ENCODE results near the gene KRTAP6-1. TPM values are rescaled to one million over a fixed set of nuclear protein-coding genes. Genes with fewer than 3 reads are reported as not detected.

Gene KRTAP6-1
- not detected for total RNA-seq

- no peak within 1 kb of the TSS for H3K4me3 Mint-ChIP-seq
- H3K4me1 Mint-ChIP-seq: no peaks in the 10 kb centered on the region
- H3K9me3 Mint-ChIP-seq: peaks cover 7% of the 10 kb centered on the region
- peak; percentile 35 for ATAC-seq (replicated peaks)
- H3K36me3 Mint-ChIP-seq (ENCODE audit: low read depth): no peaks in the 10 kb centered on the region
- no peak within 1 kb of the TSS for H3K27ac Mint-ChIP-seq
- H3K27me3 Mint-ChIP-seq: no peaks in the 10 kb centered on the region
Measured at GRCh38 chr21:30613836-30614235, at the start of gene KRTAP6-1. TSS of gene KRTAP6-1 (minus strand) at chr21:30613930. CDS start at chr21:30613904, 26 bp downstream.

DNA sequence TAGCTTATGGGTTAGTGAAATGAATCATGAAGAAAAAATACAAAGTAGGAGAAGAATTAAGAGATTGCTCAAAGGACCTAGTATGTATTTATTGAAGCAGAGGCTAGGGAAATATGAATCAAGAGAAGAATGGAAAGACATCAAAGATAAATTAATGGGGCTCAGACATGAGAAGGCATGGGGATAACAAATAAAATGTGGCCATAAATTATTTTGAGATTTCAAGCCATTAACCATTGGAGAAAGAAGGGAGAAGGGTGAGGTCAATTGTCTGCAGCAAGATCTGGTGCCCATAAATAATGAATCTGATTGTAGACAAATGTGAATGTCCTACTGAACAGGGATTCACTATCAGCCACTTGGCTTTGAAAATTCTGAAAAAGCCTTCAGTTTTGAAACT, 39.2 kb upstream of the KRTAP6-1 start:
- ATAC-seq (replicated peaks): no peak
- H3K27me3 Mint-ChIP-seq: peaks cover 6% of the 10 kb centered on the region
- no peaks in the 10 kb centered on the region for H3K4me1 Mint-ChIP-seq
- no peaks in the 10 kb centered on the region for H3K36me3 Mint-ChIP-seq (ENCODE audit: low read depth)
- H3K4me3 Mint-ChIP-seq: no peak overlapping the region
- no peaks in the 10 kb centered on the region for H3K9me3 Mint-ChIP-seq
- no peak overlapping the region for H3K27ac Mint-ChIP-seq

GRCh38 chr21:30646904-30647414, 33.2 kb upstream of the KRTAP6-1 start:
- no peak for ATAC-seq (replicated peaks)
- peaks cover 4% of the 10 kb centered on the region for H3K9me3 Mint-ChIP-seq
- H3K27me3 Mint-ChIP-seq: peaks cover 13% of the 10 kb centered on the region
- no peak overlapping the region for H3K4me3 Mint-ChIP-seq
- H3K4me1 Mint-ChIP-seq: no peaks in the 10 kb centered on the region
- no peak overlapping the region for H3K27ac Mint-ChIP-seq
- no peaks in the 10 kb centered on the region for H3K36me3 Mint-ChIP-seq (ENCODE audit: low read depth)

GRCh38 chr21:30642564-30642963, 28.8 kb upstream of the KRTAP6-1 start, which contains the start of gene KRTAP20-3:
TSS of gene KRTAP20-3 (plus strand) at chr21:30642864.
- Mint-ChIP-seq H3K27me3 (peaks cover 7% of the 10 kb centered on the region), H3K27ac (no peak within 1 kb of the TSS), H3K4me3 (no peak within 1 kb of the TSS), H3K9me3 (peaks cover 4% of the 10 kb centered on the region), H3K36me3 (ENCODE audit: low read depth) (no peaks in the 10 kb centered on the region), H3K4me1 (no peaks in the 10 kb centered on the region)
- ATAC-seq (replicated peaks): no peak

DNA sequence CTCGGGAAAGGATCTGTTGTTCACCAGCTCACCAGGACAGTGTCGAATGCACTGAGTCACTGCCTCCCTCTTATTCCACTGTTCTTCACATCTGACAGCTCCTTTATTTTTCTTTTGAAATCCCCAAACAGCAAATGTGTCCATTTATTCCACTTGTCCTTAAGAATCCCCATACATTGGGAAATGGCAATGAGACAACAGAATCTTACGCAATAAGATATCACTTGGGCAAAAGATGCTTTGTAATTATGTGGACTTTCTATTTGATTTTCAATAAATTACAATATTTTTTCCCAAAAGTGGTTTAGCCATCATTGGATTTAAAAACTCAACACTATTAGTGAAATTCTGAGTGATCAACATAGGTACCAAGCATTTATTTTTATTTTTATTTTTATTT, 25.0 kb upstream of the KRTAP6-1 start:
- no peak overlapping the region for H3K27ac Mint-ChIP-seq
- H3K4me3 Mint-ChIP-seq: no peak overlapping the region
- no peaks in the 10 kb centered on the region for H3K9me3 Mint-ChIP-seq
- no peaks in the 10 kb centered on the region for H3K27me3 Mint-ChIP-seq
- H3K4me1 Mint-ChIP-seq: no peaks in the 10 kb centered on the region
- ATAC-seq (replicated peaks): no peak
- no peaks in the 10 kb centered on the region for H3K36me3 Mint-ChIP-seq (ENCODE audit: low read depth)

DNA sequence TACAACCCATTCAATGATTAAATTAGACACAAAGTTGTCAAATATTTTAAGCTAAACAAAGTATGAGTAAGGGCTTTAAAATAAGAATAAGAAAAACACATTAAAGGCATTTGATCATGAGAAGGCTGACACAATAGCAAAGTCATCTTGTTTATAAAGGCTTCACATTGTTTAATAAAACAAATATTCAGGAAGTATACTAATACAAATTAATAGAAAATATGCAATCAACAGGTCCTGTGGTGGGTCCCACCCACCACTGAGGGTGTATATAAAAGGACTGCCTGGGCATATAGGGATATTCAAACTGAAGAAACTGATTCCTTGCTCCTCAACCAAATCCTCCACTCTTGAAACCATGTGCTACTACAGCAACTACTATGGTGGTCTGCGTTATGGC, 21.2 kb upstream of the KRTAP6-1 start, which contains the start of gene KRTAP20-2:
KRTAP20-2 (plus strand) TSS at position 301 of the 400 bp plus-strand sequence; CDS start at position 359, 58 bp downstream.
- Mint-ChIP-seq H3K27ac (no peak within 1 kb of the TSS), H3K4me3 (no peak within 1 kb of the TSS), H3K9me3 (peaks cover 6% of the 10 kb centered on the region), H3K27me3 (no peaks in the 10 kb centered on the region), H3K36me3 (ENCODE audit: low read depth) (no peaks in the 10 kb centered on the region), H3K4me1 (no peaks in the 10 kb centered on the region)
- ATAC-seq (replicated peaks): no peak

GRCh38 chr21:30629200-30629599, 15.5 kb upstream of the KRTAP6-1 start:
- H3K27me3 Mint-ChIP-seq: no peaks in the 10 kb centered on the region
- no peaks in the 10 kb centered on the region for H3K4me1 Mint-ChIP-seq
- H3K4me3 Mint-ChIP-seq: no peak overlapping the region
- H3K27ac Mint-ChIP-seq: no peak overlapping the region
- no peak for ATAC-seq (replicated peaks)
- no peaks in the 10 kb centered on the region for H3K36me3 Mint-ChIP-seq (ENCODE audit: low read depth)
- H3K9me3 Mint-ChIP-seq: peaks cover 6% of the 10 kb centered on the region

DNA sequence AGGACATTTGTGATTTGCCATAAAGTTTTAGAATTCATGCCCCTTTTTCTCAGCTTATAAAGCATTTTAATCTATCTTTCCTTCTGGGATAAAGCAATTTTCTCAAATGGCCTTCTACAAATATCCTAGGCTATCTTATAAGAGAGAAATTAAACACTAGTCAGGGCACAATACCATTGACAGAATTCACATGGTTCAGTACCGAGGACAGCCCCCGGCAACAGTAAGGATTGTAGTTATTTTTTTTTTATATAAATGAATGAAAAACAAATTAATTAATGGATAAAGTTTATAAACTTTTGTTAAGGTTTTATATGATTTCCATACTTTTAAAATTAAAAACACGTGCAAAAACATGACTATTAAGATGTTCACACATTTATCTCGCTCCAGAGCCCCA, 14.4 kb upstream of the KRTAP6-1 start:
- Mint-ChIP-seq H3K9me3 (peaks cover 6% of the 10 kb centered on the region), H3K27me3 (no peaks in the 10 kb centered on the region), H3K4me3 (no peak overlapping the region), H3K27ac (no peak overlapping the region), H3K4me1 (no peaks in the 10 kb centered on the region), H3K36me3 (ENCODE audit: low read depth) (no peaks in the 10 kb centered on the region)
- no peak for ATAC-seq (replicated peaks)

DNA sequence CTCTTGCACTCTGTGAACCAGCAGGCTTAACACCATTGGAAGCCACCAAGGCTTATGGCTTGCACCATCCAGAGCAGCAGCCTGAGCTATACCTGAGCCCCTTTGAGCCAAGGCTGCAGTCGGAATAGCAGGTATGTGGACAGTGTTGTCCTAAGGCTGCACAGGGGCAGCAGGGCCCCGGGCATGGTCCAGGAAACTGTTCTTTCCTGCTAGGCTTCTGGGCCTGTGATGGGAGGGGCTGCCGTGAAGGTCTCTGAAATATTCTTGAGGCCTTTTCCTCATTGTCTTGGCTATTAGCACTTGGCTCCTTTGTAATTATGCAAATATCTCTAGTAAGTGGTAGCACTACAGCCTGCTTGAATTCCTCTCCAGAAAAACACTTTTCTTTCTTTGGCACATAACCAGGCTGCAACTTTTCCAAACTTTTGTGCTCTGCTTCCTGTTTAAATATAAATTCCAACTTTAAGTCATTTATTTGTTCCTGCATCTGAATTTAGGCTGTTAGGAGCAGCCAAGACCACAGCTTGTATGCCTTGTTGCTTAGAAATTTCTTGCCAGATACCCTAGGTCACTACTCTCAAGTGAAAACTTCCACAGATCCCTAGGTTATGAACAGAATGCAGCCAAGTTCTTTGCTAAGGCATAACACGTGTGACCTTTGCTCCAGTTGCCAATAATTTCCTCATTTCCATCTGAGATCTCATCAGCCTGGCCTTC, 11.9 kb upstream of the KRTAP6-1 start:
- Mint-ChIP-seq H3K27me3 (no peaks in the 10 kb centered on the region), H3K27ac (no peak overlapping the region), H3K4me1 (no peaks in the 10 kb centered on the region), H3K36me3 (ENCODE audit: low read depth) (no peaks in the 10 kb centered on the region), H3K9me3 (no peaks in the 10 kb centered on the region), H3K4me3 (no peak overlapping the region)
- no peak for ATAC-seq (replicated peaks)

GRCh38 chr21:30623362-30623761, 9.6 kb upstream of the KRTAP6-1 start:
- Mint-ChIP-seq H3K4me1 (no peaks in the 10 kb centered on the region), H3K27ac (no peak overlapping the region), H3K4me3 (no peak overlapping the region), H3K27me3 (no peaks in the 10 kb centered on the region), H3K9me3 (no peaks in the 10 kb centered on the region), H3K36me3 (ENCODE audit: low read depth) (no peaks in the 10 kb centered on the region)
- ATAC-seq (replicated peaks): no peak

DNA sequence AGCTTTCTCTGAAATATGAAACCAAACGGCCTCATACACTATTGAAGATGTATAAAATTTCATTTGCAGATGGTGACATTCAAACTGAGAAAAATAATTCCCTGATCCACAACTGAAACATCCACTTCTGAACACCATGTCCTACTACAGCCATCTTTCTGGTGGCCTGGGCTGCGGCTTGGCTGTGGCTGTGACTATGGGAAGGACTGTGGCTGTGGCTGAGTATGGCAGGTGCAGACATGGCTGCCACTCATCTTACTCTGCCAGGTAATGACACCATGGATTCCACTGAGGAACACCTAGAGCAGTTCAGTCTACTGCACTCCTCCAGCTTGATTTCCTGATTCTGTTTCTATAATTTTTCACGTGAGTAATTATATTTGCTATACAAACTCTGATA, 6.8 kb upstream of the KRTAP6-1 start, which contains the start of gene KRTAP20-4:
KRTAP20-4 (plus strand) TSS at position 106 of the 400 bp plus-strand sequence.
- Mint-ChIP-seq H3K27ac (no peak within 1 kb of the TSS), H3K27me3 (no peaks in the 10 kb centered on the region), H3K36me3 (ENCODE audit: low read depth) (no peaks in the 10 kb centered on the region), H3K4me3 (no peak within 1 kb of the TSS), H3K4me1 (no peaks in the 10 kb centered on the region), H3K9me3 (peaks cover 3% of the 10 kb centered on the region)
- no peak for ATAC-seq (replicated peaks)

DNA sequence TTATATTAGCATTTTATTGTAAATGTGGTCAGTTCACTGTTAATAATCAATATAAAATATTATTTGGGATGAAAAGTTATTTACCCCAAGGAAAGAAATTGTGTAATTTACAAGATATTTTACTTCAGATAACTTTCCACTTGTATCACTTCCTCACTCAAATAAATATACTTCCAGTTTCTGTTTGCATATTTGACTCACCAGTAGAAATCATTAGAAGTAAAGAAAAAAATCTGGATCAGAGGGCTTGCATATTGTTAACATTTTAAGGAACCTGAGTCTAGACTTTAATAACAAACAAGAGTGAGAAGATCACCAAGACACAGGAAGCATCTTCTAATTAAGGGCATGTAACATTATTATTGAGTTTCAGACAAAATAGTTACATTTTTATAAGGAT, 6.3 kb upstream of the KRTAP6-1 start:
- Mint-ChIP-seq H3K27me3 (no peaks in the 10 kb centered on the region), H3K36me3 (ENCODE audit: low read depth) (no peaks in the 10 kb centered on the region)

DNA sequence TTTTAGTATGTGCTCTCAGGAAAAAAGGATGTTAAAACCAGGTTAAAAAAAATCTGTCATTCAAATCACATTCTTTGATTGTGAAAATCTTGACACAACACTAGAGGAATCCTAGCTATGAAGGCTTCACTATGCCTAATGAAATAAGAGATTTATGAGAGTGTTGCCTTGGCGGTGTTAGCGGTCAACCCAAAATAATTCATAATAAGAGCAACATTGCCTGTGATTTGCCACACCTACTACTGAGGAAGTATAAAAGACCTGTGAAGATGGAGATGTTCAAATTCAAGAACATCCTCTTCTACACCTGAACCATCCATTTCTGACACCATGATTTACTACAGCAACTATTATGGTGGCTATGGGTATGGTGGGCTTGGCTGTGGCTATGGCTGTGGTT, 2.4 kb upstream of the KRTAP6-1 start, which contains the start of gene KRTAP20-1:
KRTAP20-1 (plus strand) TSS at position 301 of the 400 bp plus-strand sequence; CDS start at position 331, 30 bp downstream.
- no peak for ATAC-seq (replicated peaks)
- no peaks in the 10 kb centered on the region for H3K27me3 Mint-ChIP-seq
- peaks cover 3% of the 10 kb centered on the region for H3K9me3 Mint-ChIP-seq
- no peak within 1 kb of the TSS for H3K27ac Mint-ChIP-seq
- no peak within 1 kb of the TSS for H3K4me3 Mint-ChIP-seq
- no peaks in the 10 kb centered on the region for H3K4me1 Mint-ChIP-seq
- H3K36me3 Mint-ChIP-seq (ENCODE audit: low read depth): no peaks in the 10 kb centered on the region

More for the DNA sequence above, 6.3 kb upstream of the KRTAP6-1 start:
- H3K4me1 Mint-ChIP-seq: no peaks in the 10 kb centered on the region
- no peak for ATAC-seq (replicated peaks)
- H3K9me3 Mint-ChIP-seq: peaks cover 3% of the 10 kb centered on the region
- no peak overlapping the region for H3K4me3 Mint-ChIP-seq
- H3K27ac Mint-ChIP-seq: no peak overlapping the region

GRCh38 chr21:30615199-30615598, 1.5 kb upstream of the KRTAP6-1 start:
- Mint-ChIP-seq H3K4me1 (no peaks in the 10 kb centered on the region), H3K27ac (no peak overlapping the region)

DNA sequence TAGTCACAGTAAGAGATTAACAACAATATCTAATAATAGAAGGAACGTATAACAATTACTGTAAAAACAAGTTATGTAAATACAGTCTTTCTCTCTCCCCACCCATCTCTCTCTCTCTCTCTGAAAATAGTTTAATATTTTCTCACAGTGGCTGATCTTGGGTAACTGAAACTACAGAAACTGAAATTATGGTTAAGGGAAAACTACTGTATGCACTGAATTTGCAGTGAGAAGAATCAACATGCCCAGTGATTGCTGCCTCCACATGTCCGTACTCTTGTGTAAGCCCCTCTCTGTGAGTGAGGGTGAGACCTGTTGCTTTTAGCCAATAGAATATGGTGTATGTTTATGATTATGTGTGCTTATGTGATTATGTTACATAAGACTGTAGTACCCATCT, 1.6 kb downstream of the KRTAP6-1 start:
- ATAC-seq (replicated peaks): no peak
- Mint-ChIP-seq H3K27ac (no peak overlapping the region), H3K4me1 (no peaks in the 10 kb centered on the region), H3K4me3 (no peak overlapping the region), H3K36me3 (ENCODE audit: low read depth) (no peaks in the 10 kb centered on the region), H3K27me3 (no peaks in the 10 kb centered on the region), H3K9me3 (peaks cover 7% of the 10 kb centered on the region)

More at GRCh38 chr21:30615199-30615598, 1.5 kb upstream of the KRTAP6-1 start:
- Mint-ChIP-seq H3K4me3 (no peak overlapping the region), H3K9me3 (peaks cover 7% of the 10 kb centered on the region), H3K36me3 (ENCODE audit: low read depth) (no peaks in the 10 kb centered on the region), H3K27me3 (no peaks in the 10 kb centered on the region)
- no peak for ATAC-seq (replicated peaks)
